ENCODE measurements around the gene TNFRSF4.
A peak's percentile ranks its signal among the peaks of the same experiment; 100 is the strongest.
"Not testable (repeated sequence)": the region's sequence is repeated elsewhere in the genome, so short reads cannot be mapped to it uniquely, and the experiment has no call there.

The TNFRSF4 gene

GRCh38 chr1:1202831-1203560 is 11.0 kb downstream of the TNFRSF4 start:
- DNase-seq, result peak in 2 of 5 experiments; percentile 6 to 8

- peak; percentile 67 to 88 (median 85) for DNase-seq
These were observed 12.8 kb downstream of the TNFRSF4 start for GRCh38 chr1:1200876-1201810.

- DNase-seq, result peak in 1 of 5 experiments; percentile 7
These were observed 13.7 kb downstream of the TNFRSF4 start for GRCh38 chr1:1199961-1200875.

GRCh38 chr1:1199141-1199960 is 14.6 kb downstream of the TNFRSF4 start:
- DNase-seq, result no peak

- DNase-seq, result no peak
These were observed 15.4 kb downstream of the TNFRSF4 start for GRCh38 chr1:1198423-1199140.

GRCh38 chr1:1197551-1198422 is 16.2 kb downstream of the TNFRSF4 start:
- no peak for DNase-seq

- DNase-seq, result no peak
These were observed 16.8 kb downstream of the TNFRSF4 start for GRCh38 chr1:1197188-1197500.

GRCh38 chr1:1196431-1197187 is 17.3 kb downstream of the TNFRSF4 start:
- DNase-seq, result no peak

- DNase-seq, result not testable (repeated sequence)
These were observed 18.2 kb downstream of the TNFRSF4 start for GRCh38 chr1:1195726-1196125.

- DNase-seq, result no peak
These were observed 19.2 kb downstream of the TNFRSF4 start for GRCh38 chr1:1194723-1195122.

GRCh38 chr1:1191734-1192133 is 22.2 kb downstream of the TNFRSF4 start:
- DNase-seq, result no peak

- DNase-seq, result no peak
These were observed 24.8 kb downstream of the TNFRSF4 start for GRCh38 chr1:1189111-1189510.

- no peak for DNase-seq
These were observed 26.0 kb downstream of the TNFRSF4 start for GRCh38 chr1:1187938-1188337.

GRCh38 chr1:1185101-1185765 is 28.7 kb downstream of the TNFRSF4 start:
- DNase-seq, result no peak

GRCh38 chr1:1183833-1184775 is 29.8 kb downstream of the TNFRSF4 start:
- no peak for DNase-seq

GRCh38 chr1:1183221-1183747 is 30.7 kb downstream of the TNFRSF4 start:
- DNase-seq, result no peak

GRCh38 chr1:1182491-1183220 is 31.3 kb downstream of the TNFRSF4 start:
- peak in 1 of 5 experiments; percentile 8 for DNase-seq
